Mesenteric fat pad (tissue), 1 donor: ENCODE measurements around the gene ZBTB18. TPM values are rescaled to one million over a fixed set of nuclear protein-coding genes. Genes with fewer than 3 reads are reported as not detected.

Source experiments
- total RNA-seq: library from RNA; stranded (reverse); fragmentation: NEBNext Ultra II Directional; extraction: Animal tissue kit (Norgen Biotek cat#: 25700); gene quantifications from one replicate; pipeline ENCODE4 v1.2.1, GENCODE V29; 2021
- donor health status: DM: yes; HTN: yes; CAD: no.

ZBTB18 gene
- total RNA-seq, 1 donor from 2014 or later: 11.9 TPM

Other genes with a start within 250 kb of the ZBTB18 start
- gene AKT3, start 201.0 kb upstream of the ZBTB18 start, total RNA-seq: 55.8 TPM